Kidney (tissue), 14 donors: ENCODE measurements around the gene GIMAP4. TPM values are rescaled to one million over a fixed set of nuclear protein-coding genes. Genes with fewer than 3 reads are reported as not detected.

Experiments
- DNase-seq, 5 donors: peaks; one replicate each; pipeline ENCODE4 v3.0.0-alpha.2; 2013 to 2020
- FAIRE-seq: peaks from 2 replicates; lab custom pipeline; 2012; peaks lifted over from hg19 to GRCh38; lab: Jason Lieb, UNC
- H3K27ac ChIP-seq, 2 donors: one replicate each; pipeline ENCODE4 v1.7.0; 2013; ENCODE audit warnings: low read depth in 2 of 2, low read length in 2 of 2, inconsistent platforms in 1 of 2
- H3K27me3 ChIP-seq: one replicate; pipeline ENCODE4 v1.7.1; 2013; ENCODE audit warnings: low read length, inconsistent platforms; ENCODE audit not compliant: control insufficient read depth, insufficient read depth
- H3K36me3 ChIP-seq, 3 donors: one replicate each; pipeline versions ENCODE4 v1.7.0 to v1.7.1; 2013; ENCODE audit warnings: low read length in 3 of 3, control low read depth in 1 of 3, inconsistent platforms in 1 of 3; ENCODE audit not compliant: insufficient read depth in 3 of 3, control insufficient read depth in 2 of 3
- H3K4me1 ChIP-seq, 3 donors: one replicate each; pipeline versions ENCODE4 v1.7.0 to v1.7.1; 2013; ENCODE audit warnings: low read length in 3 of 3, inconsistent platforms in 1 of 3, low read depth in 1 of 3; ENCODE audit not compliant: control insufficient read depth in 2 of 3, insufficient read depth in 2 of 3
- H3K4me3 ChIP-seq, 3 donors: one replicate each; pipeline versions ENCODE4 v1.7.0 to v1.8.1; 2013; ENCODE audit warnings: low read length in 3 of 3, control low read depth in 1 of 3, inconsistent platforms in 1 of 3
- H3K9ac ChIP-seq, 3 donors: one replicate each; pipeline versions ENCODE4 v1.7.0 to v1.7.1; 2013; ENCODE audit warnings: low read length in 3 of 3, control low read depth in 1 of 3, inconsistent platforms in 1 of 3
- H3K9me3 ChIP-seq, 3 donors: one replicate each; pipeline versions ENCODE4 v1.7.0 to v1.7.1; 2013; ENCODE audit warnings: low read length in 3 of 3, control low read depth in 1 of 3, inconsistent platforms in 1 of 3; ENCODE audit not compliant: control insufficient read depth in 2 of 3, insufficient read depth in 1 of 3
- intact Hi-C: fragments of 100-400 bp; cut with DNase I; formaldehyde crosslinking; loops from one replicate; pipeline ENCODE4 v1.11.1; 2022
- polyA plus RNA-seq: library from polyadenylated mRNA; stranded (reverse); fragments of 350-450 nt; fragmentation: Illumina TruSeq; extraction: RNeasy Lipid Tissue Mini Kit (QIAGEN cat#74804); gene quantifications from one replicate; pipeline ENCODE4 v1.2.3, GENCODE V29; 2014; ENCODE audit warnings: low read depth, low replicate concordance; ENCODE audit not compliant: insufficient read depth
- total RNA-seq: library from RNA; stranded (reverse); fragmentation: NEBNext Ultra II Directional; extraction: Animal tissue kit (Norgen Biotek cat#: 25700); gene quantifications from one replicate; pipeline ENCODE4 v1.2.1, GENCODE V29; 2021
- TF ChIP-seq, protein P1 (sequence below): IDR thresholded peaks from 3 replicates; pipeline ENCODE4 v1.5.1; 2012; ENCODE audit warnings: mild to moderate bottlenecking, moderate library complexity, borderline replicate concordance; ENCODE audit not compliant: insufficient read depth; ENCODE audit errors: extremely low read depth
- donor health status: control.
- donor health status: control.
- donor health status: control.
- donor health status: control.
- donor health status: control.
- donor health status: DM: yes; HTN: yes; CAD: no.
- donor health status: Normal renal cell carcinoma (clear cell type).

GIMAP4 gene
- total and polyA plus RNA-seq, 2 donors from 2014 or later: 28.9 to 61.4 TPM

GRCh38 chr7:150564566-150564965, 2.6 kb upstream of the GIMAP4 start:
- no peaks in the 10 kb centered on the region for H3K4me1 ChIP-seq
- peaks cover 0 to 2% (median 0%) of the 10 kb centered on the region in 3 donors for H3K9me3 ChIP-seq
- no peak overlapping the region for H3K27ac ChIP-seq
- FAIRE-seq: no peak
- no peak overlapping the region for H3K9ac ChIP-seq
- H3K27me3 ChIP-seq: no peaks in the 10 kb centered on the region
- TF ChIP-seq, protein P1, sequence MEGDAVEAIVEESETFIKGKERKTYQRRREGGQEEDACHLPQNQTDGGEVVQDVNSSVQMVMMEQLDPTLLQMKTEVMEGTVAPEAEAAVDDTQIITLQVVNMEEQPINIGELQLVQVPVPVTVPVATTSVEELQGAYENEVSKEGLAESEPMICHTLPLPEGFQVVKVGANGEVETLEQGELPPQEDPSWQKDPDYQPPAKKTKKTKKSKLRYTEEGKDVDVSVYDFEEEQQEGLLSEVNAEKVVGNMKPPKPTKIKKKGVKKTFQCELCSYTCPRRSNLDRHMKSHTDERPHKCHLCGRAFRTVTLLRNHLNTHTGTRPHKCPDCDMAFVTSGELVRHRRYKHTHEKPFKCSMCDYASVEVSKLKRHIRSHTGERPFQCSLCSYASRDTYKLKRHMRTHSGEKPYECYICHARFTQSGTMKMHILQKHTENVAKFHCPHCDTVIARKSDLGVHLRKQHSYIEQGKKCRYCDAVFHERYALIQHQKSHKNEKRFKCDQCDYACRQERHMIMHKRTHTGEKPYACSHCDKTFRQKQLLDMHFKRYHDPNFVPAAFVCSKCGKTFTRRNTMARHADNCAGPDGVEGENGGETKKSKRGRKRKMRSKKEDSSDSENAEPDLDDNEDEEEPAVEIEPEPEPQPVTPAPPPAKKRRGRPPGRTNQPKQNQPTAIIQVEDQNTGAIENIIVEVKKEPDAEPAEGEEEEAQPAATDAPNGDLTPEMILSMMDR: no peak
- H3K4me3 ChIP-seq: no peak overlapping the region
- intact Hi-C loops: no loop called here
- DNase-seq: no peak
- H3K36me3 ChIP-seq: no peaks in the 10 kb centered on the region

DNA sequence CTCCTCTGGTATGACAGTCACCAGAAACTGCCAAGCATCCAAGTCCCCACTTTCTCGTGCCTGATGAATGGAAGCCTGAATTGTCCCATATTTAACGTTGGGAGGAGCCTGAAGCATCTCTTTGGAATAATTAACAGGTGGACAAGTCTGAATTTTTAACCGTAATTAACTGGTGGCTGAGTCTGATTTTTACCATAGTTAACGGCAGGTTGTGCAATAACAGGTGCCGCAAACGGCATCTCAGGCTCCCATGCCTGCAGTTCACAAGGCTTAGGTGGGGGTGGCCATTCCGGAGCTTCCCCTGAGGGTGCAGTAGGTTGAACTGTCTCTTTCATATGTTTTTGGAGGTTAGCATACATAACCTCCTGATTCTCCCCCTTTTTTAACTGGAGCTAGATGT, 2.0 kb upstream of the GIMAP4 start:
- DNase-seq: no peak

DNA sequence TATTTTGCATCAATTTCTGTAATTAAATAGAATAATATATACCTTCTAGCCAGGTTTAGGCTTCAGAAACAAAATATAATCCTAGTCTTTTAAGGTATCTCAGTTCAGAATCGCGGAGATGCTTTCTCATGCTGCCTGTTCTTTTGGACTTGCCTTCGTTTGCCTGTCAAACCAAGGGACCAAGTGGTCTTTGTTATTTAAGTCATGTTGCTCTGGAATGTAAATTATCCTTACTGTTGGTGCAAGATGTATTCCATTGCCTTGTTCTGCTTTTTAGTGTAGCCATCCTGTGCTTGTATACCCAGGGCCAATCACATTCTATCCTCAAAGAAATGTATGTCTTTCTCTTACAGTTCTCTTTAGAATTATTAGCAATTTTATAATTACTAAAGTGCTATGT, 1.1 kb upstream of the GIMAP4 start:
- Histone ChIP-seq H3K4me3 (no peak overlapping the region), H3K36me3 (no peaks in the 10 kb centered on the region), H3K27me3 (no peaks in the 10 kb centered on the region), H3K27ac (no peak overlapping the region), H3K9me3 (no peaks in the 10 kb centered on the region), H3K9ac (no peak overlapping the region), H3K4me1 (no peaks in the 10 kb centered on the region)
- intact Hi-C loops: no loop called here
- no peak for FAIRE-seq
- TF ChIP-seq, protein P1: no peak
- DNase-seq: no peak

More for the DNA sequence above, 2.0 kb upstream of the GIMAP4 start:
- Histone ChIP-seq H3K36me3 (no peaks in the 10 kb centered on the region), H3K9ac (no peak overlapping the region), H3K4me1 (no peaks in the 10 kb centered on the region), H3K27me3 (no peaks in the 10 kb centered on the region), H3K27ac (no peak overlapping the region), H3K9me3 (peaks cover 0 to 2% (median 0%) of the 10 kb centered on the region in 3 donors), H3K4me3 (no peak overlapping the region)
- FAIRE-seq: no peak
- intact Hi-C loops: no loop called here
- TF ChIP-seq, protein P1: no peak

DNA sequence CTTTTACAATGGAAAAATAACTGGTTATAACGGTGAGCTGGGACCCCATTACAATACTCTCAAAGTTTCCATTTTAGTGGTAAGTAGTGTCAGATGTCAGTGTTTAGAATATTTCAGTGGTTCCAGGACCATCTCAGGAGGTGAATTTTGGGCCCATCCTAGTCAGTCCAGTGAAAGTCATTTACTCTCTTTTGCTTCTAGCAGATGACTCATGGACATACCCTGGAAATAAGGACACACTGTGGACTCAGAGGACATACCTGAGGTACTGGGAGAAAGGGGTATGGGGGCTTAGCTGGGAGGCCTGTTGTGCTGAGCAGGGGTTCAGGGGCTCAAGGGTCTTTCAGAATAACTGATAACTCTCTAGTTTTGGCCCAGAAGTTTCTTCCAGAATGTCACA, 618 bp upstream of the GIMAP4 start:
- TF ChIP-seq, protein P1: no peak
- DNase-seq (no peak), FAIRE-seq (no peak)
- Histone ChIP-seq H3K27ac (no peak overlapping the region), H3K36me3 (no peaks in the 10 kb centered on the region), H3K9me3 (no peaks in the 10 kb centered on the region), H3K4me1 (no peaks in the 10 kb centered on the region), H3K4me3 (peak overlapping the region in 1 of 3 donors; percentile 60), H3K27me3 (no peaks in the 10 kb centered on the region), H3K9ac (no peak overlapping the region)
- intact Hi-C loops: no loop called here
